NCI-H446 (cell line): ENCODE data around the gene KCNN2.

Source experiments
- DNase-seq, 2 experiments: peaks; one replicate each; lab custom pipeline; 2025; lab: John Stamatoyannopoulos, UW

Gene KCNN2

DNA sequence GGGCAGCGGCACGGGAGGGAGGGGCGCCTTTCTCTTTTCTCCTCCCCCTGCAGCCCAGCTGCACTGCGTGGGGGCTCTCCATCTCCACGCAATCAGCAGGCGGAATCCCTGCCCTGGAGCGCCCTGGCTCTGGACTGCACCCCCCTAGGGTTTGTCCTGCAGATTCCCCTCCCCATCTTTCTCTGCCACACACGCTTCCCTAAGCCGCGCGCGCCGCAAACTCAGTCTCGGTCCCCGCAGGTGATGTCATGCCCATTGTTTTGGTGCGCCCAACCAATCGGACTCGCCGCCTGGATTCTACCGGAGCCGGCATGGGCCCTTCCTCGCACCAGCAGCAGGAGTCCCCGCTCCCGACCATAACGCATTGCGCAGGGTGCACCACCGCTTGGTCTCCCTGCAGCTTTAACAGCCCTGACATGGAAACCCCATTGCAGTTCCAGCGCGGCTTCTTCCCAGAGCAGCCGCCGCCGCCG is at the start of gene KCNN2:
Gene KCNN2, plus strand, starts transcription at position 347 of the 473 bp plus-strand sequence. Its CDS starts 70 bp downstream, at position 417.
- peak; percentile 71 to 93 for DNase-seq

DNA sequence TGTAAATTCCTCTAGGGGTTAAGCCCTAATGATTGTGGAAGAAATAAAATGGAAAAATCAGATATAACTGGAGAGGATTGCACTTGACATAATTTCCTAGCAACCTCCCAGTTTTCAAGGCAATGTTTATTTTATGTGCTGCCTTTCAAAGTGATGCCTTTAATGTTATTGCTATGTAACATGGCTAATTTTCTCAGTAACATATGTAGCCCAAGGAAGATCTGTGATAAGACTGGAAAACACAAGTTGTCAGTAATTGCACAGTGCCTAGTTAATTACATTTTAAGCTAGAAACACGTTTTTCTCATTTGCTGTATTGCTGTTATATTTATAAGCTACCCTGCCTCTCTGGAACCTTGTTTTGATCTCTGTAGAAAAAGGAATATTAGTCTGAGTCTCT is 49.2 kb upstream of the KCNN2 start:
- no peak for DNase-seq

DNA sequence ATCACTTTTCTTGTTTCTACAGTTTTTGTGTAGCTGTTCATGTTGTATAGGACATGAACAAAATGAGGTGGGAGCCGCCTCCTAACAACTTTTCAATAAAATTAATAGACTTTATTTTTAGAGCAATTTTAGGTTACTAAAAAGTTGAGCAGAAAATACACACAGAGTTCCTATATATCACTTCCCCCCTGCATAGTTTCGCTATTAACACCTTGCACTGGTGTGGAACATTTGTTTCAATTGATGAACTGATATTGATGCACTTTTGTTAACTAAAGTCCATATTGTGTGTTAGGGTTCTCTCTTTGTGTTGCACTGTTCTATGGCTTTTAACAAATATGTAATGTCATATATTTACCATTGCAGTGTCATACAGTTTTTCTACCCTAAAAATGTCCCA is 47.8 kb upstream of the KCNN2 start:
- no peak for DNase-seq

DNA sequence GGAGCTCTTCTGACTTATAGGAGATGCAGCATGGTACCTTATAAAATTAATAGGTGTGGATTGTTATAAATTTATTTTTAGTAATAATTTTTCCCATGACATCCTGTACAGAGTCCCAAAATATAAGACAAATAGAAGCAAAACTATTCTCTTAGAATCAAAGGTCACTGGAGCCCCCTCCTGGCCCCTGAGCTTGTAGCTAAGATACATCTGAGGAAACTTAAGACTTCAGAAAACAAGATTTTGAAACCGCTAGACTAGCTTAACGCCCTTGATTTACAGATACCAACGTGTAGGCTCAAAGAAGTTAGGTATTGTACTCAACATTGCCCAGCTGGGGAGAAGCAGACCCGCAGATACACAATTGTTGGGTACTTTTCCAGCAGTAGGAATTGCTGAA is 45.7 kb upstream of the KCNN2 start:
- no peak for DNase-seq

DNA sequence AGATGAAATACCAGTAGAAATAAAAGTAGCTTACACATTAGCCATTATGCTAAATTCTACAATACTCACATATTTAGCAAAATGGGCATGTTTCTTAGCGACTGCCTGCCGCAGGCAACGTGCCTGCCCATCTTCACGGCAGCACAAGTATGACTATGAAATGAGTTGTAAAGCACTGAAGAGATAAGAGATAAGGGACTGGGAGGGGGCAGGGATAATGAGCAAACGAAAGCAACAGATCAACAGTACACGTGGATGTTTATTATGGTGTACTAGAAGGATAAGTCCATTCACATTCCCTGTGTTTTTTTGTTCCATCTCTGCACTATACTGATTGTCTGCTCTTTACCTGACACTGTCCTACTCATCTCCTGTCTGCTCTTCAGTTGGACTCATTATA is 44.1 kb upstream of the KCNN2 start:
- DNase-seq, result no peak

DNA sequence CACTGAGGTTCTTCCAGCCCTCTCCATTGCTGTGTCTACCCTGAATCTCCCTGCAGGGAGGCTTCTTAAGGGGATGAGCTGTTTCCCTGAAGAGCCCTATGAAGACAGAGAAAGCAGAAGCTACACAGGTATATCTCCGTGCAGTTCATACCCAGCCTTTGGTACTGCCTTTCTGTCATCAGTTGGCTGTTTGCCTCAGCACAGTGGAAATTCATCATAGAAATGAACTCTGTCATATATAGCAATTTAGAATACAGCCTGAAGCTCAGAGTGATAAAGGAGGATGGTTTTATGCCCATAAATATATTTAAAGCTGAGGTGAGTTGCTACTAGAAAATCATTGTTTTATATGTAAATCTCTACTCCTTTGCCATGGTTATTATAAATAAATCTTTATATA is 42.6 kb upstream of the KCNN2 start:
- no peak for DNase-seq

DNA sequence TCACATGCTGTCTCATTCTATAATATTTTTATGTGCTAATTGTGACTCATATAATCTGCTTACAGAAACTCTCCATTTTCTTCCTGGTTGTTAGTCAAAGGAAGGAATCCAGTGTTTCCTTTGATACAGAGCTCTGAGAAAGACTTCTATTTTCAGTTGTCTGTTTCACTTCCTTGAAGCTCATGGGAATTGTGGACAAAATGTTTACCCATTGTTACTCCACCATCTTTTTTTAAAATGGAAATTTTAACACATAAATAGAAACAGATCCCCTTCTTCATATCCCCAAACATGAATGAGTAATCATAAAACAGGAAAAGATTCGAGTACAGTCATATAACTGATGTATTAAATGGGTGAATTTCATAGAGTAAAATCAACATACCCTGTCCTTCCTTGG is 42.0 kb upstream of the KCNN2 start:
- DNase-seq, result no peak

DNA sequence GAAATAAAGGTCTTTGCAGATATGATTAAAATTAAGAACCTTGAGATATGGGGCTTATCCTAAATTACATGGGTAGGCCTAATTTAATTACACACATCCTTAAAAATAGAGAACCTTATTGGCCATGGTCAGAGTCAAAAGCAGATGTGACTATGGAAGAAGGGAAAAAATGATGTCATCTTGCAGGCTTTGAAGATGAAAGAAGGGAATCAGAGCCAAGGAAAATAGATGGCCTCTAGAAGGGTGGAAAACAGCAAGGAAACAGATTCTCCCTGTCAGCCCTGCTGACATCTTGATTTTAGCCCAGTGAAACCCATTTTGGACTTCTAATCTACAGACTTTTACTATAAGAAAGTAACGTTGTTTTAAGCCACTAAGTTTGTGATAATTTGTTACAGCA is 37.6 kb upstream of the KCNN2 start:
- DNase-seq, result no peak

DNA sequence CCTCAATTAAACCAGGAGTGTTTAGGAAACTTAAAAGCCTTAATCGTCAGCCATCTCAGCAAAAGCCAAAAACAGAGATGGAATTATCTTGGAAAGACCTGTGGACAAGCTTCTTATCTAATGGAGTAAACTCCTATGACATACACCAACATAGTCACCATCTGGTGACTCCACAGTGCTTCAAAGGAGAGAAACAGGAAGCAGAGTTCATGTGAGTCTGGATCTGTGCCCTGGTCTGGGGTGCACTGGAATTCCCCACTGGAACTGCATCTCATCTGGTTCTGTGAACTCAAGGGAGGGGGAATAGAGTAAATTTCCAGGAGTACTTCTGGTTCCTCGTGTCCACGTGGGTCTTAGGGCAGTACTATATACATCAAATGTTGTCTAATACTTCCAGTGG is 36.3 kb upstream of the KCNN2 start:
- DNase-seq, result no peak

DNA sequence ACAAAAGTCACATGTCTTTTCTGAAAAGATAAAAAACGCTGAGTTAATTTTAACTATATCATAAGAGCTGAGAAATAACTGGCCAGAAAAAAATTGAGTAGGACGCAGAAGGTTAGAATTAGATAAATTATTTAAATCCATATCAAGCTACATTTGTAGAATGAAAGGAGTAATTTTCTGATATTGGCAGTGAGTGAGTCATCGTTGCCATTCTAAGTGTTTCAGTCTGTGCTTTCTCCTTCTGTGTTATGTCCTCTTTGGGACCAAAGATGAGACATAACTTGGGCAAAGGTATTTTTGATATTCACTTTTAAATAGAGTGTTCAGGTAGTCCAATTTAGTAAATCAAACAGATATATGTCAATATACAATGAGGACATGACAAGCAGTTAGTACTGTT is 34.4 kb upstream of the KCNN2 start:
- no peak for DNase-seq

DNA sequence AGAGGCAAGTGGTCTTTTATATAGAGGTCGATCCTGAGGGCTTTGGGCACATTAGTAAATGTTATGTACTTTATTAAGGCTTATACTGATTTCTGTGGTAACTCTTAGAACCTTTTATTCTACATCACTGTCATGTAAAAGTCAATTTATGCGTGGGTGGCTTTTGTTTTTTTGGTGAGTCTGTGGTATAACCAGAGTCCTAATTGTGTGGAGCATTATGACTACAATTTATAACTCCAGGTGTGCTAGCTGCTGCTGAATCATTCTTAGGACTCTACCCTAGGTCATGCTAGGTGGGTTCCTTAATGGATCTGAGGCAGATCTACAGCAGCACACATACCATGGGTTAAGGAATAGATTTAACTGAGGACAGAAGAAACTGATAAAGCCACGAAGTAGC is 33.9 kb upstream of the KCNN2 start:
- DNase-seq, result no peak

DNA sequence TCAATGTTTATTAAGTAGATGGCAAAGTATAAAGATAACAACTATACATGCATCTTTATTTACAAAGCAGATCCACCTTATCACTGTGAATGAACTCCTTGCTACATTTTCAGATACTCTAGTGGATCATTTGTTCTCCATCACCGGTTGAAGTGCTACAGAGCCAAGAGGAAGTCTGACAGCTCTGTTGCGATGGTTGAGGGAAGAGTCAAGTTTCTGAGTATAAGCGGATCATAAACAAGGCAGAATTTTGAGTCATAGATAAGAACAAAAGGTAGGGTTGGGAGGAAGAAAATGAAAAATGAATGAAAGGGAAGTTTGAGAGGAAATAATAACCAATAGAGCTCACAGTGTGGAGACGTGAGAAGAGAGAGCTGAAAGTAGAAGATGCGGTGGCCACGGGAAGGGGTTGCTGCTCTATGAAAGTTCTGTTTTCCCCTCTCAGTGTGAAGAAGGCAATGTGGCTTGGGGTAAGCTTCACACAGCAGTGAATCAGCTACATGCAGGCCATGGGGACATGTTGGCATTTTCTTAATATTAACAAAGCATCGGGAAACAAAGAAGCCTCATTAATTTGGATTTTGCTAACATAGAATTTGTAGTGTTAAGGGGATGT is 30.8 kb upstream of the KCNN2 start:
- no peak for DNase-seq

DNA sequence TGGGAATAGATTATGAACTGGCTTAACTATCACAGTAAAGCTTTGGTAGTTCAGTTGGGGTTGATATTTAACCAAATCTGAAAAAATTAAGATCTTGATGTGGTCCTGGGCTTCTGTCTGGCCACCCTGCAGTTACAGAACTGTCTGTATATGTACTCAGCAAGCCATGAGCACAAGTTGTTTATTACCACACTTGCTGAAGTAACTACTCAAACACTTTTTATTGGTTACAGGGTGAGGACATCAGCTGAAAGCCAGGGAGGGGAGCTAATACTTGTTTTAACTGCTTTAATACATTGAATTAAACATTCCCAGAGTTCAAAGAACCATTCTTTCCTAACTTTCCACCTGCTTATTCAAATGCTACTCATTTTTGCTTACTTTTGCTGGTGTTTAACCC is 29.4 kb upstream of the KCNN2 start:
- no peak for DNase-seq

DNA sequence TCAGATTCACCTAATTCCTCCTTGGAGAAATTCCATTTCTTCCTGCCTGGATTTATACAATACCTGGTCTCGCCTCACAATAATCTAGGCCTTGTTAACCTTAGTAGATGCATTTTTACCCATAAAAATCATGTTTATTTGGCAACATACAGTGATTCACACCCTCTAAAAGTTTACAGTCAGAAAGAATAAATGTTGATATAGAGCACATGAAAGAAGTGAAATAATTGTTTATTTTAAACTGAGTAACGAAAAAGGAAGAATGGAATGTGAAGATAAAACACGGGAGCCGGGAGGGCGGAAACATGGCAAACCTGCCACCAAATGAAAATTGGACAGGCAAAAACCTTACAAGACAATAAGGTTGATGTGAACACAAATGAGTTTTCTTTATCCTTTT is 28.9 kb upstream of the KCNN2 start:
- no peak for DNase-seq

DNA sequence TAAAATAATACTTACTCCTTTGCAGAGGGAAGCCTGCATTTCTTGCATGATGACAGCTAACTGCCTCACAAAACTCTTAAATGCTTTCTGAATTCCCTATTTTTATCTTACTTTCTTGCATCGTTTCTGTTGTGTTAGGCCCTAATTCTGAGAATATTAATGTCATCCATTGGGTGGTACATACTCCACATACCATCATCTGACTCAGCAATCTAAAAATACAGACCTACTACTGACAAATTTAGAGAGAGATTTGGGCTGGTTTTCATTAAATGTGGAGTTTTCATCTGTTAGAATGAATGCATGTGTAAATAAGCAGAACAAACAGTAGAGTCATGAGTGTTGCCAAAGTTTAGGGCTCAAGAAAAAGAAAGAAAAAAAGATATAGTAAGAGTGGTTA is 26.5 kb upstream of the KCNN2 start:
- no peak for DNase-seq

DNA sequence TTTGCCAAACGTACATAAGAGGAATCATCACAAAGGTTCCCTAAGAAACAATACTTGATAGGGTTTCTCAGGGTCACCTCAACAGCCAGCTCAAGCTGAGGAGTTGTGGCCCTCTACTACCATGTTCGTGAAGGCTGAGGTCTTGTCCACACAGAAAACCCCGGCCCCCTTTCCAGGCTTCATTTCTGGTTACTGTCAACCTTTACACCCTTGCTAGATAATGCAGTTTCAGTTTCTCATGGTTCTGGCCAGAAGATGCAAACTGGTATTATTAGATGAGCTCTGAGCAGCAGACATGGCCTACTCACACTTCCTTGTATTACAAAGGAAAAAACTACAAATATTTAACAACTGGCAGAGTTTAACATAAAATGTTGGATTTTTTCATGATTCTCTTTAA is 22.8 kb upstream of the KCNN2 start:
- no peak for DNase-seq

DNA sequence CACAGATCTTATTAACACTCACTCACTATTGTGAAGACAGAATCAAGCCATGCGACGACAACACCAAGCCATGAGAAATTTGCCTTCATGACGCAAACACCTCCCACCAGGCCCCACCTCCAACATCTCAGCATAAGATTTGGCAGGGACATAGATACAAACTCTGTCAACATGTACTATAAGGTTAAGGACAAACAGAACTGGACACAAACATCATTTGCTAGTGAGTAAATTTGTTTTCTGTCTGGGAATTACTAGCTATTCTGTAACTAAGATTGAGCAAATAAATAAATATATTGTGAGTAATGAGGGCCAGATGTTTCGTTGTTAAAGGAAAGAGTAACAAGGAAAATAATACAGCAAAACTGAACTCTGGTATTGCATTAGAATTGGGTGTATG is 15.7 kb upstream of the KCNN2 start:
- DNase-seq, result no peak

DNA sequence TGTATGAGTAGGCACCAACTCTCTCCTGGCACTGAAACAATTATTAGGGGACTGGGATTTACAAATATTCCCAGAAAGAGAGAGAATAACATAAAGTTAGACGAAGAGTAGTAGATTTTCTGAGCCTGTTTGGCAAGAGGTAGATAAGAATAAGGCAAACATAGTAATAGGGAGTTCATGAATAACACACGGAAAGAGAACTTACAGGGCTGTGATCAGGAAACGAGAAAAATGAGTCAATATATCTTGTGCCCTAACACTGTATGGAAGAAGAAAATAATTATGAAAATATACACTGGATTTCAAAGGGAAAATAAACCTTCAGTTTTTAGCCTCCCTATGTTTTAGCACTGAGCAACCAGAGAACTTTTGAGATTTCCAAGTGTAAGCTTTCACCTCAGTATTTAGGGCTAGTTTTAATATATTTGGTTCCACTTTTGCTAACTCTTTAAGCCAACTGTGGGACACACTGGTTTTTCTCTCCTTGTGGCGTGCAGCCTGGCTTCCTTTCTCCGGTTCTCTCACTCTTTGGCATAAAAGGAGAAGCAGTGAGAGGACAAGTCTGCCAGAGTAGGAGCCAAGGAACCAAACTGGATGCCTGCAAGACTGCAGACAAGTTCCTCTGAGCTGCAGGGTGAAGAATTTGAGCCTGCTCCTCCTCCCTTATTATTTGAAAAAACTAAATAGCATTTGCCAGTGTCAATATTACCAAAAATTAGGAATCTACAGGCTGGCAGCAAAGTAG is 6.6 kb upstream of the KCNN2 start:
- no peak for DNase-seq

DNA sequence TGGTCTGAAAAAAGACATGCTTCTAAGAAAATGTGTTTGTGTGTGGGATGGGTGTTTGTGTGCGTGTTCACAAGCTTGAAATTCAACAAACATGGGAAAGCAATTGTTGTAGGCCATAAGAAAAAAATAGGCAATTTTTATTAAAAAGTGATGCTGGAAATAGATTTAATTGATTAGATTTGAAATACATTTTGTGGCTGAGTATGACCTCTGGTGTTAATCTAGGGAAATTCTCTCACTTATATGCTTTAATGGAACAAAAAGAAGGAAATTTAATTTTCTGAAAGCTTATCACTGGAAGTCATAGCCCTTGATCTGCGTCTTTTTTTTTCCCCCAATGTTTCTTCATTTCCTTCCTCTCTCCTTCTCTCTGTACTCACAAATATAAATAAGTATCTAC is 3.5 kb upstream of the KCNN2 start:
- peak in 1 of 2 experiments; percentile 13 for DNase-seq

DNA sequence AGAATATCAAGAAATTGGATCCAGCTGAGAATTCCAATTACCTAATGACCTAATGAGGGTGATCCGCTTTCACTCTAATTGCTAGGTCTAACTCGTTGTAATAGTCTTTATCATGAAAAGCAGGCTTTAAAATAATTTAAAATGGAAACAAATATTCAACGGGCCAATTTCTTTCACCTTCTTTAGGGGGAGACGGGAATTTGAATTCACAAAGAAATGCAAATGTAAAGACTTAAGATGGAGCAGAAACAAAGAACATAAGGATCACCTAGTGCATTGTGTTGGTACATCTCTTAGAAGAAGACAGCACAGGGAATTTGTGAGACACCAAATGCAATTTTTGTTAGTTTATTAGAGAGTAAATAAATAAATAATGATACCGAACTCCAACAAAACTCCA is 1.5 kb upstream of the KCNN2 start:
- DNase-seq, result no peak

DNA sequence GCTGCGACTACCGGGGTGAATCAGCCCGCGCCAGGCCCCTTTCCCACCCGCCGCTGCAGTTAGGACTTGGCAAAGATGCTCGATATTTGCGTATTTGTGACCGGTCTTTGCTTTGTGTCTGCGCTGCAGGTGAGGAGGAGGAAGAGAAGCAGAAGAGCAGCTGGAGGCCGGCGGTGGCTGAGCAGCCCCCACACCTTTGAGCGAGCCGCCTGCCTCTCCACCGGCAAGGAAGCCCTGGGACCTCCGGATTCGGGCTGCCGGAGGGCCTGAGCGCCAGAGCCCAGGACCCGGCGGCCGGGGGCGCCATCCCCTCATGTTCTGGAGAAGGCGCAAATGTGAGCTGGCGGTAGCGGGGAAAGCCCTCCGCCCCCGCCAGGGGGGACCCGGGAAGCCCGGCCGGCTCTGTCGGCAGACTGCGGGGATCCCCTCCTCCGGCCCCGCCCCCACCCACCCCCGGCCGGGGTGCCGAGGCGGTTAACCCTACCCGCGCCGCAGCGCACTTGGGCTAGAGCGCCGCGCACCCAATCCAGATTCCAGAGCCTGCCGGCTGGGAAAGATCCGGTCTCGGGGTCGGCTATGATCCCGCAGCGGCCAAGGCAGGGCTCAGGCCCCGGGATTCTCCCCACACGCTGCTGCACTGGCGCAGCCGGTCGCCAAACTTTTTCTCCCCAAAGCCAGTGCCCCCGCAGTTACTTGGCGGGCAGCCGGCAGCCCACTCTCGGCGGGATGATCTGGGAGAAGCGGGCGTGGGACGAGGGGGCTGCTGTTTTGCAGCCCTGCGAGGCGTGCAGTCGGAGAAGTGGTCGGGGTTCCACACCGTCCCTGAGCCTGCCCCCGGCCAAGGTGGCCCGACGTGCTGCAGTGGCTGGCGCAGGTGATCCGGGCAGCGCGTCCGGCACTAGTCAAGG is 800 bp upstream of the KCNN2 start:
- DNase-seq, result peak in 1 of 2 experiments; percentile 66

DNA sequence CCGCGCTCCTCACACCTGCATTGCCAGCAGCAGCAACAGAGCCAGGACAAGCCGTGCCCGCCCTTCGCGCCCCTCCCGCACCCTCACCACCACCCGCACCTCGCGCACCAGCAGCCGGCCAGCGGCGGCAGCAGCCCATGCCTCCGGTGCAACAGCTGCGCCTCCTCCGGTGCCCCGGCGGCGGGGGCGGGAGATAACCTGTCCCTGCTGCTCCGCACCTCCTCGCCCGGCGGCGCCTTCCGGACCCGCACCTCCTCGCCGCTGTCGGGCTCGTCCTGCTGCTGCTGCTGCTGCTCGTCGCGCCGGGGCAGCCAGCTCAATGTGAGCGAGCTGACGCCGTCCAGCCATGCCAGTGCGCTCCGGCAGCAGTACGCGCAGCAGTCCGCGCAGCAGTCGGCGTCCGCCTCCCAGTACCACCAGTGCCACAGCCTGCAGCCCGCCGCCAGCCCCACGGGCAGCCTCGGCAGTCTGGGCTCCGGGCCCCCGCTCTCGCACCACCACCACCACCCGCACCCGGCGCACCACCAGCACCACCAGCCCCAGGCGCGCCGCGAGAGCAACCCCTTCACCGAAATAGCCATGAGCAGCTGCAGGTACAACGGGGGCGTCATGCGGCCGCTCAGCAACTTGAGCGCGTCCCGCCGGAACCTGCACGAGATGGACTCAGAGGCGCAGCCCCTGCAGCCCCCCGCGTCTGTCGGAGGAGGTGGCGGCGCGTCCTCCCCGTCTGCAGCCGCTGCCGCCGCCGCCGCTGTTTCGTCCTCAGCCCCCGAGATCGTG is 517 bp downstream of the KCNN2 start:
- DNase-seq, result peak in 1 of 2 experiments; percentile 46
